Left renal cortex interstitium (tissue), 4 donors: ENCODE data around the gene MID2. TPM values are rescaled to one million over a fixed set of nuclear protein-coding genes. Genes with fewer than 3 reads are reported as not detected.
"Not testable (repeated sequence)": the region's sequence is repeated elsewhere in the genome, so short reads cannot be mapped to it uniquely, and the experiment has no call there.

Experiments
- DNase-seq, 4 donors: peaks; one replicate each; pipeline ENCODE4 v3.0.0-alpha.2; 2013; ENCODE audit warnings: low read depth in 4 of 4, low spot score in 2 of 4, missing footprints in 1 of 4
- polyA plus RNA-seq, 4 donors: library from polyadenylated mRNA; unstranded; fragments of 120-200 nt; gene quantifications; one replicate each; pipeline ENCODE4 v1.2.1, GENCODE V29; 2013; ENCODE audit not compliant: insufficient read length in 4 of 4

Gene MID2
- polyA plus RNA-seq, result 10 to 100 TPM in 3 of 4 donors, 1 to 10 TPM in 1; 9.6 to 11.5 (median 11.0) TPM

DNA sequence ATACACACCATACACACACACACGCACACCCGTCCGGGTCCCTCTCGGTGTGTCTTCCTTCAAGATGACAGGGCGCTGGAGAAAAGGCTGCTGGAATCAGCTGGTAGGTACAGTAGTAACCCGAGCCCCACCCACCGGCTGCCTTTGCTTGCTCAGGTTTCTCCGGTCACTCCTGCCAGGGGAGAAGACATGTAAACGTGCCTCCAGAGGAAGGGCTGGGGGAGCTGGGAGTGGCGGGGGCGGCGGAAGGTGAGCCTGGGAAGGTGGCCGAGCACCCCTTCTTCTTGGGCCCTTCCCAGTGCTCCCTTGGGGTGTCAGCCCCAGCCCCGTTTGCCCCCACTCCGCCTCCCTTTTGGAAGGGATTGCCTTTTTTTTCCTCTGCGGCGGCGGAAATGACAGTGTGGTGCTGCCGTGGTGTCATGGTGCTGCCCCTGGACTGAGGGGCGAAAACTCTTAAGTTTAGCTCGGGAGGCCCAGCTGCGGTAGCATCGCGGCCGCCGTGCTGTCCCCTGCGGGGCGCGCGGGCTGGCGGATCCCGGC lies at the start of gene MID2:
Gene MID2 (plus strand): TSS at position 169 of the 540 bp plus-strand sequence. CDS start 561 bp downstream, outside the sequence.
- peak in 3 of 4 donors; percentile 13 to 50 (median 26) for DNase-seq

DNA sequence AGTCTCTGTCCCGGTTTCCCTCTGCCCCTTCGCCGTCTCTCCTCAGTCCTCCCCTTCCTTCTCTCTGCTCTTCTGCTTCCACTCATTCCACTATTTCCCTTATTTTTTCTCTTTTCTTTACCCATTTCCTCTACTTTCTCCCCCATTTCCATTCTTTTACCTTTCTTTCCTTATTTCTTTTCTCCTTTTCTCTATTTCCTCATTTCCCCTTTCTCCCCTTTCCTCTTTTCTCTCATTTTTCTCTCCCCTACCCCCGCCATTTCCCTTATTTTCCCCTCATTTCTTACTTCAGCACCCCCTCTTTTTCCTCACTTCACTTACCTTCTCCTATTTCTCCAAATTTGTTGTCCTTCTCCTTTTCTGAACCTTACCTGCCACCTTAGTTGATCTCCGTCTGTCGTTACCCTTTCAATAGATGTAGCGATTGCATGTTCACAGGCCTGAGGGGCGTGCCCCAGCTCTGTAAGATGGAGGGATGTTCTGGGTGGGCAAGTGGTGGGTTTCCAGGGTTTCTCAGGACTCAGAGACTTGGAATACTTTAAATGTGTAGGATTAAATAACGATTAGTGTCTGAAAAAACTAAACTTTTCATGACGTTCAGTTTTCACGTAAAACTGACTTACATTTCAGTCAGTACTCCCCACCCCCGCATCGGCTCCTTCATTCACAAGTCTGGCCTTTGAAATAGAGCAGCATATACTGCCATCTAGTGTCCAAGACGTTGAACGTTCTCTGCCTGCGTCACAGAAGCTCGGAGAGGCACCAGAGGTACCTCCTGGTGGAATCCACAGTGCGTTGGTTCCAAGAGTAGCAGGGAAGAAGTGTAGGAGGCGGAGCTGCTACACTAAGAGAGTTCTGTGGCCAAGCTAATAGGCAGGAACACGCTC lies 48.8 kb upstream of the MID2 start:
- peak in 1 of 4 donors; percentile 77 for DNase-seq

GRCh38 chrX:107777536-107777832 lies 48.2 kb upstream of the MID2 start, which contains the start of gene NCBP2L:
Gene NCBP2L, plus strand, starts transcription at chrX:107777733. Its CDS starts 16,488 bp downstream, at chrX:107794221.
- no peak for DNase-seq

- no peak for DNase-seq
These were observed 45.1 kb upstream of the MID2 start for GRCh38 chrX:107780525-107780924.

DNA sequence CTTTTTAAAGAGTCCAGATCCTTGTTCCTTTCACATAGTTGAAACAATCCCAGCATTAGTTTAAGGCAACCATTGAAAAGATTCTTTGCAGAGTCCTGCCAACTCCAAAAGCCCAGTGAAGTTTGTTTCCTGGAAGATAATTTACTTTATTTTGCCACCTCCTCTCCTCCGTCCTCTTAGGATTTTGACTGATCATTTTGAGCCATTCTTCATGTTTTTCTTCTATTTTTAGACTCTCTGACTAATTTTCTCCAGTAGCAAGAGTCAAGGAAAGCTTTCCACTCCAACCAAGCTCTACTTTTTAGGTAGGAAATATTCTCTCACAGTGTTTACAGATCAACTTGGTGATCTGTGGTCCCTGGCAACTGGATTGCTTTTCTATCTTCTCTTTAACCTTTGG lies 37.8 kb upstream of the MID2 start:
- no peak for DNase-seq

DNA sequence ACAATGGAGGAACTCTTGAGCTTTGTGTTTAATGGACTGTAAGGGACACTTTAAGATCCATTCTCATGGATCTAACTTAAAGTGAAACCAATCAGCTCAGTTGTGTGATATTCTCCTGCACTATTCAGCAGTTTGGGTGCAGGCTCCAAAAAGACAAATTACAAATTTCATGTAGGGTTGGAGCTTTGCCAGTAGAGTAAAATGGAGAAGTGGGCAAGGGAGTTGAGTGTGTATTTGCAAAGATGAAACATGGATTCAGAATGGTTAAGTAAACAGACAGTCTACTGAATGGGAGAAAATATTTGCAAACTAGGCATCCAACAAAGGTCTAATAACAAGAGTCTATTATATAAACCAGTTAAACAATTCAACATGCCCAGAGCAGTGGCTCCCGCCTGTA lies 21.2 kb upstream of the MID2 start:
- DNase-seq, result no peak

DNA sequence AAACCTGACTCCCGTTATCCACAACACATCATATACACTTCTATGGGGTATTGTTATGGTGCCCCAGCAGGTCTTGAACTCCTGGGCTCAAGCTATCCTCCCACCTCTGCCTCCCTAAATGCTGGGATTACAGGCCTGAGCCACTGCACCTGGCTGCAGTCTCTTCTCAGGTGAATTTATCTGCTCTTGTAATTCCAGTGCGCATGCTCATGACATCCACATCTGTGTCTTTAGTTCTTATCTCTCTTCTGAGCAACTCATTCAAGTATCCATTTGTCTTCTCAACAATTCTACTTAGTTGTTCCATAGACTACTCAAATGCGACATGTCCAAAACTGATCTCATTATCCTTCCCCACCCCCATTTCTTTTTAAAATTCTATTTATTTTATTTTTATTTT lies 20.5 kb upstream of the MID2 start:
- DNase-seq, result no peak

DNA sequence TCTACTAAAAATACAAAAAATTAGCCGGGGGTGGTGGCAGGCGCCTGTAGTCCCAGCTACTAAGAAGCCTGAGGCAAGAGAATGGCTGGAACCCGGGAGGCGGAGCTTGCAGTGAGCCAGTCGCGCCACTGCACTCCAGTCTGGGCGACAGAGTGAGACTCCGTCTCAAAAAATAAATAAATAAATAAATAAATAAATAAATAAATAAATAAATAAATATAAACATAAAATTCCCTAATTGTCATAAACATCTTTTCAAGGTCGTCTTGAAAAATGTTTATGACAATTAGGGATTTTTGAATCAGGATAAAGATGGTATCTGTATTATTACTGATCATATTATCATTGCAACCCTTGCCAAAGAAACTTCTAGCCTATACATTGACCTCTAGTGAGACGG lies 15.6 kb upstream of the MID2 start:
- DNase-seq, result not testable (repeated sequence)

GRCh38 chrX:107818900-107819521 lies 6.7 kb upstream of the MID2 start:
- no peak for DNase-seq

DNA sequence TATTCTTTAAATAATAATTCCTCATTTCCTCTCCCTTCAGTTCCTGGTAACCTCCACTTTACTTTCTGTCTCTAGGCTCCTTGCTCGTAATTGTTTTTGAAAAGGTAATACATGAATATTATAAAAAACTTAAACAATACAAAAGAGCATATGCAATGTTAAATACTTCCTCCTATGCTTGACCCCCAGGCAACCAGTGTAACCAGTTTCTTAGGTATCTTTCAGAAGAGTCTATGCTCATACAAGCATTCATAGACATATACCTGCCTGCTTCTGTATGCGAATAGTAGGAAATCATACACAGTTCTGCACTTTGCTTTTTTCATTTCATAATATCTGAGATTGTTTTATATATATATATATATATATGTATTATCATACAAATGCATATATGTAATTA lies 2.6 kb upstream of the MID2 start:
- DNase-seq, result no peak

GRCh38 chrX:107823456-107823855 lies 2.2 kb upstream of the MID2 start:
- no peak for DNase-seq

GRCh38 chrX:107826238-107827029 lies 768 bp downstream of the MID2 start:
- peak in 3 of 4 donors; percentile 13 to 42 (median 21) for DNase-seq

DNA sequence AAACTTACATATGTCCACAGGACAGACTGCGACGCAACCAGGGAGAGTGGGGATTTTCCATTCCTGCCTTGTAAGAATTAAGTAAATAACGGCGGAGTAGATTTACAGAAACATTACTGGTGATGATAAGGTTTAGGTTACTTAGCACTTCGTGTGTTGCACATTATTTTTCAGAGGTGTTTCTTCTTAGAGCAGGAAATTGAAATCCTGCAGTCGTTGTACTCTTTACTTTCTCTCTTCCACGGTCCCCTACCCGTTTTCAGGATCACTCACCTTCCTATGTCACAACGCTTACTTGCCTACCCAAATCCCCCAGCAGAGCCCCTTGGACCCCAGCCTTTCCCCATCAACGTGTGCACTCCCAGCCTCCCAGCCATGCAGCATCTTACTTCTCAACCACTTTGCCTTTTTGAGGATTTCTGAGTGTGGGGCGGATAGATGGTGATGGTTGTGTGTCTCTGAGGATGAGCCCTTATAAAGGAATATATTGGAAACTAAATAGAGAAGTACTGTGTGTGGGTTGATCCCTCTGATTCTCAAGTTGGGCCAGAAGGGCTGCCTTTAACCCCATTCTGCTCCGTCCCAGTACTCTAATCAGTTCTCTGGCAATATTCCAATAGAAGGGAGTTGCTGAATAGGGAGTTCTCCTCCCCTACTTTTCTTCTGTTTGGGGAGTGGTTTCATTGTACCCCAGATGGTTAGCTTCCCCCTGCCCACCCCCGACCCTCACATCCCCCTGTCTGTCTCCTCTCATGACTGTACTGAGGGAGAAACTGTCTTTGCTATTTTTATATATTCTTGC lies 1.6 kb downstream of the MID2 start:
- DNase-seq, result peak in 1 of 4 donors; percentile 7

DNA sequence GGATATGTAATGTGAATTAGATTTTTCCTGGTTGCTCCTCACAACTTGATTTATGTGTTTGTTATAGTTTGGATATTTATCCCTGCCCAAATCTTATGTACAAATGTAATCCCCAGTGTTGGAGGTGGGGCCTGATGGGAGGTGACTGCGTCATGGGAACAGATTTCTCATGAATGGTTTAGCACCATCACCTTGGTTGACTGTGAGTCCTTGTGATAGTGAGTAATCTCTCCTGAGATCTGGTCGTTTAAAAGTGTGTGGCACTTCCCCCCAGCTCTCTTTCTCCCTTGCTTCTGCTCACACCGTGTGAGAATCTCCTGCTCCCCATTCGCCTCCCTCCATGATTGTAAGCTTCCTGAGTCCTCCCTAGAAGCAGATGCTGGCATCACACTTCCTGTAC lies 2.2 kb downstream of the MID2 start:
- DNase-seq, result no peak

GRCh38 chrX:107829878-107830277 lies 4.2 kb downstream of the MID2 start:
- DNase-seq, result no peak

DNA sequence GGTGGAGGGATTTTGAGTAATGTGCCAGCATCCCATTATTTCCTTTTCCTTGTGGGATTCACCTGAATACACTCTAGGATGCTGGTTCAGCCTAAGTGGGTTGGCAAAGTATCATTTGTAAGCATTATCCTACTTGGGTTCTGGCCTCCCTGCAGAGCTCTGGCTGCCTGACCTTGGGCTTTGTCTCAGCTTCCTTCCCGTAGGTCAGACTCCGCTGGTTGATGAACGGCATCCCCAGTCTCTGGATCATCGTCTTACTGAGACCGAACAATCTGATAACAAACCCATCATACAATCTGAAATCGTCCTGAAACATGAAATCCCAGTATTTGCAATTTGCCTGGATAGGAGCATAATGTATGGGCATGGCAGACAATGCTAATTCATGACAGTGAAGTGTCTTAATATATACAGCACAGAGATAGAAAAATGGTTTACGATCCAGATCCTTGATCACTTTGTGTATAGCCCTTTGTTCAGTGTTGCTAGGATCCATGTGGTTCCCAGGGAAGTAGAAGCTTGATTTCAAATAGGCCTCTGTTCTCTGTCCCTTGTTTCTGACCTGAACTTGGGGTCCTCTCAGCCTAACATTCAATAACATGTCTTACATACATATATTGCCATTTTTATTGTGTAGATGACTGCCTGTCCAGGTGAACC lies 5.5 kb downstream of the MID2 start:
- DNase-seq, result no peak

DNA sequence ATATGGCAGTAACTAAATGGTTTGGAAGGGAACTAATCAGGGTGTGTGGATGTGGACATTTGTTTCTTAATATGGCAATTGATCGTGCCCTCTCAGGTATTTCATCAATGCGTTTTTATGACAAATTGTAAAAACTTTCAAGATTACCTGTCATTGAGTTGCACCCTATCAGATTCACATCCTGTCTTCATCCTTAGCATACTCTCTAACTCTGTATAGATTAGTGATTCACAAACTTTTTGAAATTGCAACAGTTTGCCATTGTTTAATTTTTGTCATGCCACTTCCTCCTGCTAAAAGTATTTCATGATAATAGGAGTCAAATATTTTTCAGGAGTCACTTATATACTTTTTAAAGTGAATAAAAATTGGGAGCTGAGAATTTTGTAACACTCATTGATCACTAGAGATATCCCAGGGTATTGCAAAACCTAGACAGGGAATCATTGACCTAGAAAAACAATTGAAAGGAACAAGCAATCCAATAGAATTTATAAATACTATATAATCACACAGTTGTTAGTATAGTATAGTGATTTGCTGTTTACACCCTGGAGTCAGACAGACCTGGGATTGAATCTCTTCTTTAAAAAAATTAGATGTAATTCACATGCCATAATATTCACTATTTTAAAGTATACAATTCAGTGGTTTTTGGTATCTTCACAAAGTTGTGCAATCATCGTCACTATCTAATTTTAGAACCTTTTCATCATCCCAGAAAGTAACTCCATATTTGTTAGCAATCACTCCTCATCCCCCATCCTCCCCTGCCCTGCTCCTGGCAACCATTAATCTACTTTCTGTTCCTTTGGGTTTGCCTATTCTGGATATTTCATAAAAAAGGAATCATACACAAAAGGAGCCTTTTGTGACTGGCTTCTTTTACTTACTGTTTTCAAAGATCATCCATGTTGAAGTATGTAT lies 8.9 kb downstream of the MID2 start:
- DNase-seq, result no peak

- no peak for DNase-seq
These were observed 11.3 kb downstream of the MID2 start for GRCh38 chrX:107836958-107837357.
